PC-9 (cell line): Measurements from ENCODE around the gene RHOXF2. TPM values are rescaled to one million over a fixed set of nuclear protein-coding genes. Genes with fewer than 3 reads are reported as not detected.
"Not testable (repeated sequence)": the region's sequence is repeated elsewhere in the genome, so short reads cannot be mapped to it uniquely, and the experiment has no call there.

Experiments used
- BruUV-seq: library from RNA; stranded (reverse); fragments of 400-500 nt; replicated peaks from 2 replicates; lab custom pipeline; 2021; lab: Mats Ljungman, UMichigan
- CTCF ChIA-PET: fragments of 300-600 bp; sonication (Branson Sonifier 250); formaldehyde crosslinking; loops from one replicate; lab custom pipeline; 2022; ENCODE audit warnings: antibody characterized with exemption; lab: Charles Lee
- POLR2A ChIA-PET: fragments of 300-600 bp; sonication (Branson Sonifier 250); formaldehyde crosslinking; loops from one replicate; lab custom pipeline; 2022; ENCODE audit warnings: antibody characterized with exemption; ENCODE audit not compliant: unreplicated experiment; lab: Charles Lee
- DNase-seq, 2 experiments: peaks; one replicate each; pipeline versions ENCODE4 v3.0.0 to v3.0.0-alpha.2; 2015 to 2022; ENCODE audit warnings: mixed read lengths in 1 of 2
- H2AFZ ChIP-seq: fragments of 200-600 bp; sonication (generic); 2 replicates; pipeline ENCODE4 v1.8.1; 2017; ENCODE audit warnings: antibody characterized with exemption
- H3F3A ChIP-seq: fragments of 200-600 bp; sonication (generic); 2 replicates; pipeline ENCODE4 v1.8.1; 2017; ENCODE audit warnings: antibody characterized with exemption, mild to moderate bottlenecking, low read depth; ENCODE audit not compliant: insufficient read depth
- H3K27ac ChIP-seq: fragments of 200-600 bp; sonication (generic); 2 replicates; pipeline ENCODE4 v1.6.1; 2016; ENCODE audit warnings: mixed run types
- H3K27me3 ChIP-seq: fragments of 200-600 bp; sonication (generic); 2 replicates; pipeline ENCODE4 v1.6.1; 2016; ENCODE audit warnings: low read depth, mixed run types; ENCODE audit not compliant: insufficient read depth
- H3K36me3 ChIP-seq: fragments of 200-600 bp; sonication (generic); 2 replicates; pipeline ENCODE4 v1.6.1; 2016; ENCODE audit warnings: low read depth, mixed run types
- H3K4me1 ChIP-seq: fragments of 200-600 bp; sonication (generic); replicated peaks from 2 replicates; pipeline ENCODE4 v1.6.1; 2016; ENCODE audit warnings: mixed run types; ENCODE audit not compliant: insufficient read depth
- H3K4me2 ChIP-seq: fragments of 200-600 bp; sonication (generic); 2 replicates; pipeline ENCODE4 v1.6.1; 2017; ENCODE audit warnings: mixed run types
- H3K4me3 ChIP-seq: fragments of 200-600 bp; sonication (generic); 2 replicates; pipeline ENCODE4 v1.6.1; 2016; ENCODE audit warnings: mixed run types
- H3K79me2 ChIP-seq: fragments of 200-600 bp; sonication (generic); 2 replicates; pipeline ENCODE4 v1.6.1; 2017; ENCODE audit warnings: low read depth, mixed run types
- H3K9me2 ChIP-seq: fragments of 200-600 bp; sonication (generic); 2 replicates; pipeline ENCODE4 v1.8.1; 2017; ENCODE audit warnings: mild to moderate bottlenecking; ENCODE audit not compliant: insufficient read depth
- H3K9me3 ChIP-seq: fragments of 200-600 bp; sonication (generic); 2 replicates; pipeline ENCODE4 v1.8.1; 2016; ENCODE audit warnings: low read depth; ENCODE audit not compliant: insufficient read depth
- H4K20me1 ChIP-seq: fragments of 200-600 bp; sonication (generic); 2 replicates; pipeline ENCODE4 v1.8.1; 2017; ENCODE audit not compliant: insufficient read depth
- CTCF ChIP-seq: fragments of 200-600 bp; sonication (generic); conservative IDR thresholded peaks from 2 replicates; pipeline ENCODE4 v1.6.1; 2017; ENCODE audit warnings: mixed run types, antibody characterized with exemption, mild to moderate bottlenecking, moderate library complexity
- EZH2 ChIP-seq: fragments of 200-600 bp; sonication (generic); IDR thresholded peaks from 2 replicates; pipeline ENCODE4 v1.8.0; 2017; ENCODE audit warnings: antibody characterized with exemption, low read depth
- intact Hi-C: fragments of 100-400 bp; cut with micrococcal nuclease; formaldehyde crosslinking; loops from one replicate; pipeline ENCODE4 v1.10.0; 2022; ENCODE audit not compliant: unreplicated experiment
- total RNA-seq: library from RNA; stranded (reverse); gene quantifications from 2 replicates; pipeline ENCODE4 v1.2.3, GENCODE V29; 2021

RHOXF2 gene
- total RNA-seq, 1 experiment from 2014 or later, result not detected

GRCh38 chrX:120120223-120120622, 38.2 kb upstream of the RHOXF2 start:
- CTCF ChIA-PET, result no interaction called here
- H3K4me2 ChIP-seq, result no peak overlapping the region
- POLR2A ChIA-PET, result no interaction called here

GRCh38 chrX:120125444-120125843, 33.0 kb upstream of the RHOXF2 start:
- no peaks in the 10 kb centered on the region for H3K9me2 ChIP-seq
- BruUV-seq, result no TSS peak
- H3K79me2 ChIP-seq, result no peaks in the 10 kb centered on the region
- H4K20me1 ChIP-seq, result no peaks in the 10 kb centered on the region
- no peaks in the 10 kb centered on the region for H3K36me3 ChIP-seq
- no peak for DNase-seq
- H3K9me3 ChIP-seq, result no peaks in the 10 kb centered on the region
- no peak overlapping the region for H2AFZ ChIP-seq
- H3K4me1 ChIP-seq, result no peaks in the 10 kb centered on the region
- H3K27me3 ChIP-seq, result no peaks in the 10 kb centered on the region
- H3F3A ChIP-seq, result no peaks in the 10 kb centered on the region
- no peak overlapping the region for H3K27ac ChIP-seq
- ChIA-PET POLR2A (no interaction called here), CTCF (no interaction called here)
- H3K4me3 ChIP-seq, result no peak overlapping the region
- no peak for TF ChIP-seq CTCF
- no peak for TF ChIP-seq EZH2
- intact Hi-C loops, result no loop called here
- H3K4me2 ChIP-seq, result no peak overlapping the region

More at GRCh38 chrX:120120223-120120622, 38.2 kb upstream of the RHOXF2 start:
- no TSS peak for BruUV-seq
- peak in 1 of 2 experiments; percentile 21 for DNase-seq
- no peaks in the 10 kb centered on the region for H4K20me1 ChIP-seq
- H3K4me3 ChIP-seq, result no peak overlapping the region
- H3K9me3 ChIP-seq, result no peaks in the 10 kb centered on the region
- TF ChIP-seq EZH2 (no peak), CTCF (no peak)
- H2AFZ ChIP-seq, result no peak overlapping the region
- no peak overlapping the region for H3K27ac ChIP-seq
- H3K27me3 ChIP-seq, result no peaks in the 10 kb centered on the region
- H3K36me3 ChIP-seq, result no peaks in the 10 kb centered on the region
- intact Hi-C loops, result no loop called here
- no peaks in the 10 kb centered on the region for H3K4me1 ChIP-seq
- no peaks in the 10 kb centered on the region for H3K79me2 ChIP-seq
- no peaks in the 10 kb centered on the region for H3F3A ChIP-seq
- H3K9me2 ChIP-seq, result no peaks in the 10 kb centered on the region

- H3K9me3 ChIP-seq, H3K79me2 ChIP-seq, H3K27me3 ChIP-seq, H3K4me2 ChIP-seq, H3K36me3 ChIP-seq, H3K9me2 ChIP-seq, H3F3A ChIP-seq, H4K20me1 ChIP-seq, BruUV-seq, DNase-seq, CTCF ChIA-PET, intact Hi-C loops, H3K27ac ChIP-seq, H2AFZ ChIP-seq, H3K4me1 ChIP-seq, POLR2A ChIA-PET, H3K4me3 ChIP-seq: not testable (repeated sequence)
These were observed 30.0 kb upstream of the RHOXF2 start for GRCh38 chrX:120128306-120128846.

- Histone ChIP-seq H3K4me1 (no peaks in the 10 kb centered on the region), H3K79me2 (no peaks in the 10 kb centered on the region), H3F3A (no peaks in the 10 kb centered on the region; the same call in 1 of the 2 replicates), H3K9me2 (no peaks in the 10 kb centered on the region), H2AFZ (no peak overlapping the region), H3K27me3 (no peaks in the 10 kb centered on the region), H3K36me3 (no peaks in the 10 kb centered on the region), H3K9me3 (no peaks in the 10 kb centered on the region), H3K4me3 (no peak overlapping the region), H4K20me1 (no peaks in the 10 kb centered on the region), H3K4me2 (no peak overlapping the region), H3K27ac (no peak overlapping the region)
- ChIA-PET CTCF (no interaction called here), POLR2A (interaction anchor here (0.7 kb wide), 1 partner anchor 279 kb away, joined by 5 read pairs; no protein-coding TSS in a partner anchor)
- intact Hi-C loops, result no loop called here
- BruUV-seq, result no TSS peak
- no peak for DNase-seq
- TF ChIP-seq CTCF (no peak), EZH2 (no peak)
These were observed 22.3 kb upstream of the RHOXF2 start for GRCh38 chrX:120136128-120136527.
